Cardiac fibroblast (primary cell): ENCODE data around the gene ZNF236.

Experiments
- DNase-seq, 2 donors: peaks; one replicate each; pipeline versions ENCODE4 v3.0.0 to v3.0.0-alpha.2; 2010; ENCODE audit warnings: low read depth in 2 of 2
- H3K4me3 ChIP-seq, 2 donors: replicated peaks in 1 of 2; 1 replicate in 1 of 2; 2 replicates in 1 of 2; pipeline ENCODE4 v1.5.1; 2011; ENCODE audit warnings: low read depth in 2 of 2, low read length in 2 of 2, mild to moderate bottlenecking in 2 of 2, moderate library complexity in 1 of 2
- CTCF ChIP-seq: IDR thresholded peaks from one replicate; pipeline ENCODE4 v1.5.1; 2011; ENCODE audit warnings: low read depth, mild to moderate bottlenecking, low read length, inconsistent platforms

The ZNF236 gene

DNA sequence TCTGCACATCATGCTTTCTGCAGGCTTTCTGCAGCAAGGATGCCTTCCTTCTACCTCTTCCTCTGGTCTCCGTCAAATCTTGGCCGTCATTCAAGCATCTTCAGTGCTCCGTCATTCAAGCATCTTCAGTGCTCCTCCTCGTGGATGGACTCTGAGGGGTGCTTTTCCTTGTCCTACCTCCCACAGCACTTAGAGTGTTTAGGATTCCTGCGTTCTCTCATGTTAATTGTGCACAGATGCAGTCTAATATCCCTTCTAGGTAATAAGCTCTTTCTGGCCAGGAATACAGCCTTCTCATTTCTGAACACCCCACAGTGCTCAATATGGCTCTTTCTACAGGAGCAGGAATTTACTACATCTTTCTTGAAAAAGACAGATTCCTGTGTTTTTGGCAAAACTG is 59.8 kb downstream of the ZNF236 start:
- no peak for TF ChIP-seq CTCF
- H3K4me3 ChIP-seq: no peak overlapping the region
- DNase-seq: no peak

- no peak for TF ChIP-seq CTCF
- H3K4me3 ChIP-seq: no peak overlapping the region
- DNase-seq: no peak
These were observed 62.6 kb downstream of the ZNF236 start for GRCh38 chr18:76885001-76885400.

- no peak overlapping the region for H3K4me3 ChIP-seq
- TF ChIP-seq CTCF: no peak
- DNase-seq: no peak
These were observed 63.8 kb downstream of the ZNF236 start for GRCh38 chr18:76886112-76886511.

DNA sequence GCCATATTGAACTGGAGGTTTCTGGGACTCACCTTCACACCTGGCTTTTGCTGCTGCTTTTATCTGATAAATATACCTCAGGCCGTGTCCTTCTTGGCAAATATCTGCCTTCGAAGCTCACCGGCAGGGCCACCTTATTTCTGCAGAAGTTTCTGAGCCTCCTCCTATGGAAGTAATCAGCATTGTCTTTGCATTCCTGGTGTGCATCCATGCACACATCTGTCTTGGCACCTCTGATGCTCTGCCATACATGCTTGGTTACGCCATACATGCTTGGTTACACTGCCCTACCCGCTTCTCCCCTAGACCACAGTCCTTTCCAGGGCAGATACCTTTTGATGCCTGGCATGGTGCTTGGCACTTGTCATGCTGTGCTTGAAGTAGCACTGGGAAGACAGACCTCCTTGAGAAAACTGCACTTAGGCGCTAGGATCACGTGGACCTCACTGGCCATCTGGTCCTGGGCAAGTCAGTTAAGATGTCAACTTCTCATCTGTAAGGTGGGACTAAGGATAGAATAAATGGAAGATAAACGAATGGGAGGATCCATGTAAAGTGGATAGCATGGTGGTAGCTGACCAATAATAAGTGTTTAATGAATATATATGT is 66.8 kb downstream of the ZNF236 start:
- no peak for DNase-seq
- no peak overlapping the region for H3K4me3 ChIP-seq
- no peak for TF ChIP-seq CTCF

GRCh38 chr18:76892832-76893231 is 70.5 kb downstream of the ZNF236 start:
- no peak for DNase-seq
- H3K4me3 ChIP-seq: no peak overlapping the region
- no peak for TF ChIP-seq CTCF

DNA sequence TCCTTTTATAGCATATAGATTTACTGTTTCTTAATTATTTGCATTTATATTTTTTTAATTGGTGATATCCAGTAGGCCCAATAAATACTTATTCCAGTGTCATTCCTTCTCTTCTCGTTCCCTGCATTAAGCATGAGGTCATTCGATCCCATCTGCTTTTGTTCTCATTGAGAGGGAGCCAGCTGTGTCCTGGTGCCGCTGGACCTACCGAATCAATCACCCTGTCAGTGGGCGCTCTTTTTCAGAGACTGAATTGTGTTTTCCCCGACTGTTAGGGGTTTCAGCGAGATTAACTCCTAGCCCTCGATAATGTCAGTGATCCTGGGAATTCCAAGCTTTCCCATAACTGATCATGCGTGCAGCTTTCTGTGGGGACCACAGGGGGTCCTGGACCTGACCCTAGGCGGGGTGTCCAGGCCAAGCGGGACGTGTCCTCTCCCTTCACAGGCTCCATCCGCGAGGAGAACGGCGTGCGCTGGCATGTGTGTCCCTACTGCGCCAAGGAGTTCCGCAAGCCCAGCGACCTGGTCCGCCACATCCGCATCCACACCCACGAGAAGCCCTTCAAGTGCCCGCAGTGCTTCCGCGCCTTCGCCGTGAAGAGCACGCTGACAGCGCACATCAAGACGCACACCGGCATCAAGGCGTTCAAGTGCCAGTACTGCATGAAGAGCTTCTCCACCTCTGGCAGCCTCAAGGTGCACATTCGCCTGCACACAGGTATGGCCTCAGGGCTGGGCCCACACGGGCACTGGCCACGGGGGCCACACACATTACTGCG is 72.4 kb downstream of the ZNF236 start:
- H3K4me3 ChIP-seq: no peak overlapping the region
- no peak for DNase-seq
- TF ChIP-seq CTCF: no peak

- no peak for TF ChIP-seq CTCF
- H3K4me3 ChIP-seq: no peak overlapping the region
These were observed 73.1 kb downstream of the ZNF236 start for GRCh38 chr18:76895498-76895897.

More at GRCh38 chr18:76895498-76895897, 73.1 kb downstream of the ZNF236 start:
- no peak for DNase-seq
